Ishikawa (cell line): ENCODE results near the gene C1orf21.

ENCODE experiments used
- CEBPB ChIP-seq: IDR thresholded peaks from 2 replicates; pipeline ENCODE4 v1.6.1; 2012
- CREB1 ChIP-seq: IDR thresholded peaks from 2 replicates; pipeline ENCODE4 v1.6.1; 2012; ENCODE audit warnings: low read depth
- EGR1 ChIP-seq: IDR thresholded peaks from 2 replicates; pipeline ENCODE4 v1.6.1; 2012
- EP300 ChIP-seq: IDR thresholded peaks from 2 replicates; pipeline ENCODE4 v1.6.1; 2012; ENCODE audit warnings: borderline replicate concordance
- FOXM1 ChIP-seq: IDR thresholded peaks from 2 replicates; pipeline ENCODE4 v1.6.1; 2012; ENCODE audit warnings: low read depth, borderline replicate concordance
- MAX ChIP-seq: IDR thresholded peaks from 2 replicates; pipeline ENCODE4 v1.6.1; 2012
- NFIC ChIP-seq: IDR thresholded peaks from 2 replicates; pipeline ENCODE4 v1.6.1; 2012
- RAD21 ChIP-seq: IDR thresholded peaks from 2 replicates; pipeline ENCODE4 v1.6.1; 2012; ENCODE audit warnings: low read depth
- REST ChIP-seq: IDR thresholded peaks from 2 replicates; pipeline ENCODE4 v1.6.1; 2012; ENCODE audit warnings: low read depth, mild to moderate bottlenecking
- TAF1 ChIP-seq: IDR thresholded peaks from 2 replicates; pipeline ENCODE4 v1.6.1; 2012; ENCODE audit warnings: low read depth, mild to moderate bottlenecking
- TCF12 ChIP-seq: IDR thresholded peaks from 2 replicates; pipeline ENCODE4 v1.6.1; 2012; ENCODE audit warnings: low read depth
- TEAD4 ChIP-seq: IDR thresholded peaks from 2 replicates; pipeline ENCODE4 v1.6.1; 2012
- USF1 ChIP-seq: IDR thresholded peaks from 2 replicates; pipeline ENCODE4 v1.6.1; 2012
- YY1 ChIP-seq: IDR thresholded peaks from 2 replicates; pipeline ENCODE4 v1.6.1; 2012; ENCODE audit warnings: low read depth
- ZBTB7A ChIP-seq: IDR thresholded peaks from 2 replicates; pipeline ENCODE4 v1.6.1; 2012; ENCODE audit warnings: low read depth

C1orf21 gene

GRCh38 chr1:184399192-184399847, 12.5 kb downstream of the C1orf21 start:
- TF ChIP-seq EGR1: no peak
- no peak for TF ChIP-seq REST
- TF ChIP-seq MAX: no peak
- TF ChIP-seq TAF1: no peak
- no peak for TF ChIP-seq RAD21
- no peak for TF ChIP-seq ZBTB7A
- TF ChIP-seq FOXM1: no peak

- TF ChIP-seq TCF12 (no peak), FOXM1 (no peak)
Observed at GRCh38 chr1:184403961-184404726, 17.3 kb downstream of the C1orf21 start.

GRCh38 chr1:184404727-184405027, 17.8 kb downstream of the C1orf21 start:
- no peak for TF ChIP-seq NFIC
- no peak for TF ChIP-seq RAD21
- no peak for TF ChIP-seq MAX
- no peak for TF ChIP-seq CEBPB
- TF ChIP-seq USF1: no peak
- TF ChIP-seq CREB1: no peak
- TF ChIP-seq FOXM1: no peak
- TF ChIP-seq EGR1: no peak
- no peak for TF ChIP-seq TCF12
- no peak for TF ChIP-seq TEAD4
- no peak for TF ChIP-seq YY1
- no peak for TF ChIP-seq EP300
- TF ChIP-seq ZBTB7A: no peak
- TF ChIP-seq REST: no peak
- no peak for TF ChIP-seq TAF1

GRCh38 chr1:184405094-184405800, 18.4 kb downstream of the C1orf21 start:
- no peak for TF ChIP-seq USF1
- no peak for TF ChIP-seq EP300
- no peak for TF ChIP-seq CEBPB
- no peak for TF ChIP-seq ZBTB7A
- no peak for TF ChIP-seq NFIC
- no peak for TF ChIP-seq EGR1
- no peak for TF ChIP-seq TCF12
- no peak for TF ChIP-seq TEAD4
- no peak for TF ChIP-seq YY1
- TF ChIP-seq CREB1: no peak
- TF ChIP-seq TAF1: no peak
- TF ChIP-seq MAX: no peak
- TF ChIP-seq REST: no peak
- no peak for TF ChIP-seq FOXM1
- TF ChIP-seq RAD21: no peak
